Measurements from ENCODE around the gene FAIM. TPM values are rescaled to one million over a fixed set of nuclear protein-coding genes. Genes with fewer than 3 reads are reported as not detected.

FAIM gene
- total RNA-seq, 1 experiment from 2014 or later: 6.4 TPM

- H3K9me3 Mint-ChIP-seq: peaks cover 86% of the 10 kb centered on the region
- POLR2A ChIA-PET: no interaction called here
- H3K36me3 Mint-ChIP-seq: peaks cover 89% of the 10 kb centered on the region
- no peaks in the 10 kb centered on the region for H3K4me1 Mint-ChIP-seq
- H3K4me3 Mint-ChIP-seq: no peak overlapping the region
- DNase-seq (ENCODE audit: low spot score) (no peak), ATAC-seq (no peak)
- no peak overlapping the region for H3K27ac Mint-ChIP-seq
- peaks cover 38% of the 10 kb centered on the region for H3K27me3 Mint-ChIP-seq (ENCODE audit: low read depth)
- CTCF ChIA-PET: no interaction called here
- TF ChIP-seq ZBTB43 (CRISPR knock-in tag; IDR thresholded peaks at IDR 0.05): no peak
- no peak for TF ChIP-seq PREB (CRISPR knock-in tag; IDR thresholded peaks at IDR 0.05; ENCODE audit: borderline replicate concordance)
- no peak for TF ChIP-seq IRF1 (CRISPR knock-in tag; IDR thresholded peaks at IDR 0.05)
- TF ChIP-seq AR (CRISPR knock-in tag; IDR thresholded peaks at IDR 0.05): no peak
- TF ChIP-seq SP1 (CRISPR knock-in tag; conservative IDR thresholded peaks at IDR 0.05): no peak
- no peak for TF ChIP-seq JUN (CRISPR knock-in tag; IDR thresholded peaks at IDR 0.05)
- no peak for TF ChIP-seq ZSCAN18 (CRISPR knock-in tag; IDR thresholded peaks at IDR 0.05)
- TF ChIP-seq TEAD1 (CRISPR knock-in tag; IDR thresholded peaks at IDR 0.05): no peak
- TF ChIP-seq GABPB1 (CRISPR knock-in tag; IDR thresholded peaks at IDR 0.05): no peak
- no peak for TF ChIP-seq OVOL2 (CRISPR knock-in tag; IDR thresholded peaks at IDR 0.05; ENCODE audit: borderline replicate concordance)
- TF ChIP-seq ZNF263 (CRISPR knock-in tag; IDR thresholded peaks at IDR 0.05; ENCODE audit: low read depth): no peak
- TF ChIP-seq ZNF232 (CRISPR knock-in tag; IDR thresholded peaks at IDR 0.05): no peak
- TF ChIP-seq CREB1 (CRISPR knock-in tag; IDR thresholded peaks at IDR 0.05): no peak
- no peak for TF ChIP-seq CTCF (IDR thresholded peaks at IDR 0.05)
These were observed 37.9 kb downstream of the FAIM start for GRCh38 chr3:138646513-138646912.

- POLR2A ChIA-PET: no interaction called here
- Mint-ChIP-seq H3K27ac (no peak overlapping the region), H3K9me3 (peaks cover 64% of the 10 kb centered on the region), H3K36me3 (peaks cover 88% of the 10 kb centered on the region), H3K27me3 (ENCODE audit: low read depth) (peaks cover 31% of the 10 kb centered on the region), H3K4me1 (no peaks in the 10 kb centered on the region), H3K4me3 (no peak overlapping the region)
- CTCF ChIA-PET: no interaction called here
- DNase-seq (ENCODE audit: low spot score) (no peak), ATAC-seq (no peak)
- TF ChIP-seq GRHL2 (CRISPR knock-in tag; IDR thresholded peaks at IDR 0.05; ENCODE audit: insufficient replicate concordance, severe bottlenecking) (no peak), ZNF317 (CRISPR knock-in tag; IDR thresholded peaks at IDR 0.05; ENCODE audit: borderline replicate concordance, low read depth) (no peak), SP1 (CRISPR knock-in tag; conservative IDR thresholded peaks at IDR 0.05) (no peak), E2F4 (CRISPR knock-in tag; IDR thresholded peaks at IDR 0.05; ENCODE audit: borderline replicate concordance, low read depth) (no peak), FOXJ3 (CRISPR knock-in tag; IDR thresholded peaks at IDR 0.05; ENCODE audit: borderline replicate concordance) (no peak), ZNF232 (CRISPR knock-in tag; IDR thresholded peaks at IDR 0.05) (no peak), ZNF396 (CRISPR knock-in tag; IDR thresholded peaks at IDR 0.05; ENCODE audit: borderline replicate concordance) (no peak), PREB (CRISPR knock-in tag; IDR thresholded peaks at IDR 0.05; ENCODE audit: borderline replicate concordance) (no peak), E2F1 (CRISPR knock-in tag; IDR thresholded peaks at IDR 0.05) (no peak), USF2 (CRISPR knock-in tag; IDR thresholded peaks at IDR 0.05) (no peak)
These were observed 40.6 kb downstream of the FAIM start for GRCh38 chr3:138649134-138649533.

Measured in WTC11 (cell line).